GM21515 (cell line): ENCODE results near the gene SUPT3H.

Source experiments
- ATAC-seq: cut with Tn5 transposase; IDR thresholded peaks from one replicate; pipeline ENCODE4 v1.9.1; 2021; ENCODE audit not compliant: unreplicated experiment

Gene SUPT3H

DNA sequence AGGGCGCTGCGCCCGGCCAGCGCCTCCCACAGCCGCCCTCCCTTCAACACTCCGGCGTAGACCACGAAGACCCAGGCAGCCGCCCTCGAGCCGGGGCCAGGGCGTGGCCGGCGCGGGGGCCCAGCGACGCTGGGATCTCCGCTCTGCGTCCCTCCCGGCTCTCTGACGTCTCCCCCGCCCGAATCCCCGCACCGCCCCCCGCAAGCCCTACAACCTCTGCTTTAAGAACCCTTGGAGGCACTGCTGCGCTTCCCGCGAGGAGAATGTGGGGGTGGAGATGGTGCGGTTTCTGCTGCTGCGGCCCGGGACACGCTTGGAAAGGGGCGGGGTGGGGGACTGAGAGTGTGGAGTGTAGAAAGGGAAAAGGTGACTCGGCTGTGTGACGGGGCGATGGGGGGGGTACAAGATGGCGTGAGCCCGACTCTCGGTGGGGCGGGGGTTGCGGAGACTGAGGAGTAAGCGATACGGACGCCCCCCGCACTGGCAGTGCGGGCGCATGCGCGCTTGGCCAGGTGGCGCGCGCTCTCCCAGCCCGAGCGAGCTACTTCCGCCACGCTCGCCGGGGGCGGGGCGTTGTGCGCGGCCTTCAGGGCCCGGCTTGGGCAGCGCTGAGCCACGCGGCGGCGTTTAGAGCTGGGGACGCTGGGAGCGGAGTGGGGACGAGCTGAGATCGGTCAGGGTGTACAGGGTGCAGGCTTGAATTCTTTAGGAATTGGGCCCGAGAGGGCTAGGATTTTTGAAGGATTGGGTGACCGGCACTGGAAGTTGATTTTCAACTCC, at the start of gene SUPT3H:
TSS of gene SUPT3H (minus strand) at position 381 of the 780 bp plus-strand sequence.
- peak; percentile 88 for ATAC-seq

DNA sequence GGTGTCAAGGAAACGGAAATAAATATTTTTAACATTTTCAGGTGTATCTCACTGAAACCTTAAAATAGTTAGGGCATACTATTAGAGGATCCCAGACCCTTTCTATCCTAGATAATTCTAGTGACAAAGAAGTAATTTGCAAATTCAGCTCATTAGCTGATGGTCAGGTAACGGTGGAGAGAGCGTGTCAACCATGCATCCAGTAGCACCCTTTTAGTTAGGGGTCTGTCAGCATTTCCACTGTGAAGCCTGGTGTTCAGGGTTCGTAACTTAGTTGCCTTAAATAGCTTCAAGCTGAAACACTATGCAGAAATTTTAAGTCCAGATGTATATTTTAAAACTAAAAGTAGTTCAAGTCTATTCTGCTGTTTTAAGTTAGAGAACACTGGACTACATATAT, 48.5 kb upstream of the SUPT3H start:
- ATAC-seq = no peak

DNA sequence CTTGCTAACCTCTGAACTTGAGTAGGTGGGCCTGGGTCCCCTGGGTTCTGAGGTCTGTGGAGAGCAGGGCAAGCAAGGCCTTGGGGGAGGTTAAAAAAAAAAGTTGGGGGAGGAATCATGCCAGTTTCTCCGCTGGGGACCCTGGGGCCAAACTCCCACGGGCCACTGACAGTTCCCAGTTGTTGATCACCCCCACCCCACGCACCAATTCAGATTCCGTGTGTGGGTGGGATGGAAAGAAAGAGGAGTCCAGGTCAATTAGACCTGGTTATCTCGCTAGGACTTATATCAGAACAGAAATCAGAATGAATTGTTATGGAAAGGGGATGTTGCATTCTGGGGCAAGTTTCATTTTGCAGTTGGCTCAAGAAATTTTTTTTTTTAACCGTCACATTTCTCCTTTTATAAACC, 46.7 kb upstream of the SUPT3H start:
- ATAC-seq = no peak

DNA sequence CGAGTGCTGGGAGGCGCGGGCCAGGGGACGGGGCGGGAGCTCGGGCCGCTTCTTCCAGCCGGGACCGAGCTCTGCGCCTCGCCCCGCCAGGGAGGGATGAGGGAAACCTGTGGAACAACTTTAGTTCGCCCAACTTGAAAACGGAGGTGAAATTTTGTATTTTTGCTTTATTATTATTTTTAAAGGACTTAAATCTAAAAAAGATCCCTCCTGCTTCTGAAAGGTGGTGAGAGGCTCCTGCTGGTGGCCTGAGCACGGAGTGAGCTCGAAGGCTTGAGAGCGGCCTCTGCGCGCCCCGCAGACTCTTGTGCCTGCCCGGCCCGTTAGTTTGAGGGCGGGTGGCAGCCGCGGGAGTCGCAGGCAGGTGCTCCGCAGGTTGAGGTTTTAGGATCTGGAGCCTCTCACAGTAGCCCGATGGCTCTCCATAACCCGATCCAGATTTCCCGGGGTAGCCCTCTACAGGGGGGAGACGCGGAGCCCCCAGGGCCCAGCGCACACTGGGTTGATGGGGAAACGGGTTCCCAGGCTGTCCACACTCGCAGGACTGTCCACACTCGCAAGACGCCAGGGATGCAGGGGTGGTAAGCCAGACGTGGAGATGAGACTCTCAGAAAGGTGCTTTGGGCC, 46.2 kb upstream of the SUPT3H start:
- ATAC-seq = no peak

DNA sequence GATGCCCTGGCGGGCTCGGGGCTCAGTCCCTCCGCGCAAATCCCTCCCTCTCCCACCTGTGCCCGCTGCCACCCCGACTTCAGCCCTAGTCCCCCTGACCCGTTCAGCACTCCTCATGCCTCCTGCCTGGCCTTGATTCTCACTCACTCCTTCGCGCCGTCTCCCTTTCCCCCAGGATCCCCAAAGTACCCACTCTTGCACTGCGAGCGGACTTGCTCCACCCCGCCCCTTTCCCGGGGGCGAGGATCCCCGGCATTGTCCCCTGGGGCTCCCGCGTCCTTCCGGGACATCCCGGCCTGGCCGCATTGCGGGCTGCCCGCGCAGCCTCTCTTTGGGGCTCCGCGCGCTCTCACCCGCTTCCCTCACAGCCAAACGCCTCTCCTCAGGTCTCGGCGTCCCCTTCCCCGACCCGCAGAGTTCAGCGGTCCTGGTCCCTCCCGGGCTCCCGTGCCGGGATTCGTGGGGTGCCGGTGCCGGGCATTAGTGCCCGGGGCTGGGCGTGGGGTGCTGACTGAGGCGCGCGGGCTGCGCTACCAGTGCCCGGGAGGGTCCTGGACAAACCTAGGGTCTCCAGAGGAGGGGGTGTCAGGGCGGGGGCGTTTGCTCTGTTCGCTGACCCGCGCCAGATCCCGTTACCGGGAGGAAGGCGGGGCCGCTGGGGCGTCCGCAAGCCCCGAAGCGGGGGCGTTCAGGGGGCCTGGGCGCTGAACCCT, 45.5 kb upstream of the SUPT3H start:
- no peak for ATAC-seq

DNA sequence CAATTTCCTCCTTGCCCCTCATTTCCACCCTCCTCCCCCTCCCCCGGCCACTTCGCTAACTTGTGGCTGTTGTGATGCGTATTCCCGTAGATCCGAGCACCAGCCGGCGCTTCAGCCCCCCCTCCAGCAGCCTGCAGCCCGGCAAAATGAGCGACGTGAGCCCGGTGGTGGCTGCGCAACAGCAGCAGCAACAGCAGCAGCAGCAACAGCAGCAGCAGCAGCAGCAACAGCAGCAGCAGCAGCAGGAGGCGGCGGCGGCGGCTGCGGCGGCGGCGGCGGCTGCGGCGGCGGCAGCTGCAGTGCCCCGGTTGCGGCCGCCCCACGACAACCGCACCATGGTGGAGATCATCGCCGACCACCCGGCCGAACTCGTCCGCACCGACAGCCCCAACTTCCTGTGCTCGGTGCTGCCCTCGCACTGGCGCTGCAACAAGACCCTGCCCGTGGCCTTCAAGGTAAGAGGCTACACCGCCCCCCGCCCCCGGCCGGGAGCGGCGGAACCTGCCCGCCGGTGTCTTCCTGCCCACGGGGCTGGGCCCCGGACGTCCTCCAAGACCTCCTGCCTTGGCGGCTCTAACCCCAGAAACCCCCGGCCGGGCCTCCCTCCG, 44.9 kb upstream of the SUPT3H start:
- no peak for ATAC-seq

DNA sequence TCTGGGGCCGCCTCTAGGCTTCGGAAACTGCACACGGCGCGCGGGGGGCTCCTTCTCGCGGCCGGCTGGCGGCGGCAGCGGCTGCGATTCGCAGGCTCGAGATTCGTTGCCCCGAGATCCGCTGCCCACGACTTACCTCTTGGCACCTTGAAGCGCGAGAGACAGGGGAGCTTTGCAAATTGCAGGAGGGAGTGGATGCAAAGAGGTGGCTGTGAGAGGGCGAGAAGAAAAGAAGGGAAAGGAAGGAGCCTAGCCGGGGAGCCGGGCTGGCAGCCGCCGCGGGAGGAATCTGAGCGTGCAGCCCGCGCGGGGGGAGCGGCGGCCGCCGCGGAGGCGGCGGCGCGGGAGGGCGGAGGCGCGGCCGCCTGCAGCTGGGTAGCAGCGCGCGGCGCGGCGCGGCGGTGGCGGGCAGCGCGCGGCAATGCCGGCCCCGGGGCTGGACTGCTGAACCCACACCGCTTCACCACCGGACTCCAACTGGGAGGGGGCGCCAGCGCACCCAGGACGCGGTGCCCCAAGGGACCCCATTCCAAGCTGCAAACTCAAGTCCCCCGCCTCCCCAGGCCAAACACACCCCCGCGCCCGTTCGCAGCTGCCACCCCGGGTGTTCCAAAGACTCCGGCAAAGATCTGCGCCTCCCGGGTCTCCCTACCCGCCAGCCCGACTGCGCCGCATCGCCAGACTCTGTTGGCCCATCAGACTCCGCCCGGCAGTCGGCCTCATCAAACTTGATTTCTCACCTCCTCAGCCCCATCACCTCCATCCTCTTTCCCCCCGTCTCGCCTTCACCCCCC, 44.2 kb upstream of the SUPT3H start:
- ATAC-seq = no peak

DNA sequence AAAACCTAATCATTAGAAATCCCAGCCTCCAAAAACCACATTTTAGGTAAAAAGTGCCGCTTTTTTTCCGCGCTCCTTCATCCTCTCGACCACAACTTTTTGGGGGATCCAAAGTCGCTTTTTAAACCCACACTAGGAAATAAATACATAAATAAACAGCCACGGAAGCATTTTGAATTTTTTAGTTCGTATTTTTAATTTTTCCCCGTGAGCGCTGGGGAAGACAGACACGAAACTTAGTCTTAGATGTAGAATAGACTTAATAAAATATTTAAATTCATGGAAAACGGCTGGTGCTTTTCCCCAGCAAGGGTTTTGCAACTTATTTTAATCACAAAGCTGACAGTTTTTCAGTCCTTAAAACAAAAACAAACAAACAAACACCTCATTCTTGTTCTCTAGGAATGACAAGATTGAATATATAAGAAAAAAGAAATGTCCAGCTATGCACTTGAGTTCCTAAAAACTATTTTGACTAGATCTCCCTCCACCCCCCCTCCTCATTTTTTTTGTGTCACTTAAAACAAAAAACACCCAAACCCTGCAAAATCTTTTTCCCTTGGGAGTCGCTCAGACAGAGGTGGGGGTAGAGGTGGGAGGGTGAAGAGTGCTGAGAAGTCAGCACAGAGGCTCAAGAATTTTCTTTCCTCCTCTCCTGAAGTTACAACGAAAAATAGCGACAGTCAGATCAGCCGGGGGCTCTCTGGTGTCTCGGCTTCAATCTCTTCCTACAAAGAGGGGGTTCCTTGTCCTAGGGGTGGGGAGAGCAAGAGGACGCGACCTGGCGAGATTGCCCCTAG, 43.4 kb upstream of the SUPT3H start:
- ATAC-seq = no peak

DNA sequence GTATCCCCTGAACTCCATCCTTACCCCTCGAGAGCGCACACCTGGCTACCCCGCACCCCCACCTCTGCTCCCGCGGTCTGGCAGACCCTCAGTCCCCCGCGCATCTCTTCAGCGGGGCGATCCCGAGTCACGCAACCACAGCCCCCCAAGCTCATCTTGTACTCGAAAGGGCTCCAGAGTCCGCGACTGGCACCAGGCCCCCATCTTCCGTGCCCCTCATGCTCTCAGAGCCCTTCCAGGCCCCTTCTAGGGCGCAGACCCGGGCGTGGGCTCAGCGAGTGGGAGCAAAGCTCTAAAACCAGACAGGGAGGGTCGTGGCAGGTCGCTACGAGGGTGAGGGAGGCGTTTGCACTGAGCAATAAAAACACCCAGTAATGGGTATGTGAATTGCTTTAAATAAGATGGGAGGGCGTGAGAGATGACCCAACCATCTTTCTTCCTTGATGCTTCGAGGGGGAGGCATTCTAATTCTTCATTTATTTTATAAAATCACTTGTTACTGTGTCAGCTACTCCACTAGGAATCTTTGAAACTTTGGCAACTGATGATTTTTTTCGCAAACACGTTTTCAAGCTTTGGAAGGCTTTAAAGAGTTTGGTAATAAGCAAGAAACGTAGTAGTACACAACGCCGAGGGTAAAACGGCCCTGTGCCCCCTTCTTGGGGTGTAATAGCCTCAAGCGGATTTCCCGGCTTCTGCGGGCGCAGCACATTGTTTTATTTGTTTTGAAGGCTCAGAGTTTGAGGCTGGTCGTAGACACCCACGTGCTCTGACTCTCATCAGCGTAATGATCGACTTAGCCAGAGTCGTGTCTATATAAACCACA, 42.6 kb upstream of the SUPT3H start:
- ATAC-seq = no peak

DNA sequence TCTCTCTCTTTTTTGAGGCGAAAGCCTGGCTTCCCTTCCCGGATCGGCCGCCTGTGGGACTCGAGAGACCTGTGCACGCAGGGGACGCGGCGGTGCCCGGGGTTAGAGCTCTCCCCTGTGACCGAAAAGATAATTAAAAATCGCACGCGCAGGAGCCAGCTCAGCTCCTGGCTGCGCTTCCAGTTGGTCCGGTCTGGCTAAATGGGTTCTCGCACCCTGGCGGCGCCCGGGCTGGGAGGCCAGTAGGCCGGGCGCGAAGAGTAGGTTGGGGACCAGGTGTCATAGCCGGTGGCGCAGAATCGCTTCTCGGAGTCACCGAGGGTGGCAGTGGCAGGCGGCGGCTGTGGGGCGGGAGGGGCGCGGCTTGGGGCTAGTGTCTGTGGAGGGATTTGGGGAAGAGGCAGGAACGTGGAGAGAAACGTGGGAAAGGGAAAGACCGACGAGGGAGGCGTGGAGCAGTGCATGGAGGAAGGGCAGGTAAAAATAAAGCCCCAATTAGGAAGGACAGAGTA, 41.9 kb upstream of the SUPT3H start:
- no peak for ATAC-seq

DNA sequence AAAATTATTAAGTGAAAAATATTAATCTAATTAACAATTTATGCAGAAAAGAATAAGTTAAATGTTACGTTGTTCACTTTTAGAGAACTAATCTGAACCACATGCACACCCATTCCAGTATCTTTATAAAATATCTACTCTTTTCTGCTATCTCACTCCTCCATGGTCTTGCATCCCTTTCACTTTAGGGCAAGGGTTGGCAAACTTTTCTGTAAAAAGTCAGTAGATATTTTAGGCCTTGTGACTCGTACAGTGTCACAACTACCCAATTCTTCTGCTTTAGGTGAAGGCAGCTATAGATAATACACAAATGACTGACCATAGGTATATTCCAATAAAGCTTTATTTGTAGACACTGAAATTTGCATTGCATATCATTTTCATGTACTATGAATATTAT, 39.7 kb upstream of the SUPT3H start:
- ATAC-seq = no peak

DNA sequence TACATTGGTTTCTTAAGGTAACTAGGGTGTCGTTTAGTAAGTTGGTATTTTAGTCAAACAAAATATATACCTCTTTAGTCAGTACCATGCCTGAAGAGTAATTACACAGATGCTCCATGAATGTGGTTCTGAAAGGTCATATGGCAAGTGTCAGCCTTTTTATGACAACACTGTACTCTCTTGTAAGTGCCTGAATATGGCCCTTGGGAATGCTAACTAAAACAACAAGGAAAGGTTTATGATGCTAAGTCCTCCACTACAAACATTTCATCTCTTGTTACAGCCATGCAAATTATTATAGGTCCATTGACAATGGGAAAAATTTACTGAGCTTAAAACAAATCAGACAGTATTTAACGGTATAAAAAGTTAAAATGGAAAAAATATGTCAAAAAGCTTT, 39.0 kb upstream of the SUPT3H start:
- ATAC-seq = no peak

DNA sequence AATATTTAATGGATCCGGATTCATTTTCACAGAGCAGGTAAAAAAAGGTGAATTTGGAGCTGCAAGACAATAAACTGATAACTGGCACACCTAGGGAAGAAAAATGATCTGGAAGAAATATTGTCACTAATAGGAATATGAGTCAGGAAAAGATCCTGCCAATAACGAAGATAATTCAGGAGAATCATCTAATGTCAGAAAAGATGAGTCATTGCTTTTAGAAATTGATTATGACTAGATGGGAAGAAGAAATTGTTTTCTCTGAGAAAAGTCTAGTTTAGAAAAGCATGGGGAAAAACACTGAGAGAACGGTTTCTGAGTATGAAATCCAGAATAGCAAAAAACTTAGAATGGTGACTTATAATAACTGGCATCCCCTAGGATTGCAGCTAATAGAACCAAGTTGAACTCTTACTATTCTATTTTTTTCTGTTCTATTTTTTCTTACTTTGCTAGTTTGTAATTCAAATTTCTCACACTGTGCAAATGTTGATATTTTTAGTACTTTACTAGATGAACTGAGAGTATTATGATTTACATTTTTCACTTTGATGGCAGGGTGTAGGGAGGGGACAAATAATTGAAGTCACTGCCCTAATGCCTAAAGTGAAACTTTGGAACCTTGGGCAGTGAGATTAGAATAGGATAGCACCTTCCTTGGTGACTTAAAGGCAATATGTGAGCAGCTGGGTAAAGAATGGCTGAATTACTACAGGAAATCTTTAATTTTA, 38.2 kb upstream of the SUPT3H start:
- no peak for ATAC-seq

DNA sequence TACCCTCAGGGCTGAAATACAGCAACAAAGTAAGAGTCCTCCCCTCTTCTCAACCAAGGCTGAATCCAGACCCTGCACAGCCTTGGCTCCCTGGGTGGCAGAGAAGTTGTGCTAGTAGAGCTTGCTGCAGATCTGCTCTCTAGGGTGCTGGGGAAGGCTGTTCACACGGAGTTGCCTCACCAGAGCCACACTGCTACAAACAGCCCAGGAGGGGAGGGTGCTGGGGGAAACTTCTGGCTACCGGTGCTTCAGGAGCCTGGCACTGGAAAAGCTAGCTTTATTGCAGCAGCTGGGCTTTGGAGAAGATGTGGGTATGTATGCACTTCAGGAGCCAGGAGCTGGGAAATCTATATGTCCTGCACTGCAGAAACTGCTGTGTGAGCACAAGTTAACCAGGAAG, 37.6 kb upstream of the SUPT3H start:
- ATAC-seq = no peak

DNA sequence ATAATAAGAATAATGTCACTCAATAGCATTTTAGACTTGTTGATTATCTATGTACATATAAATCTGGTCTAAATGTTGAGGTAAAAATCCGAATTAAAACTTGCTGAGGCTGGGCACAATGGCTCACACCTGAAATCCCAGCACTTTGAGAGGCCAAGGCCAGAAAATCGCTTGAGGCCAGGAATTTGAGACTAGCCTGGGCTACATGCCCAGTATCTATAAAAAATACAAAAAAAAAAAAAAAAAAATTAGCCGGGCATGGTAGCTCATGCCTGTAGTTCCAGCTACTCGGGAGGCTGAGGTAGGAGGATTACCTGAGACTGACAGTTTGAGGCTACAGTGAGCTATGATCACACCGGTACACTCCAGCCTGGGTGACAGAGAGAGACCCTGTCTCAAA, 34.2 kb upstream of the SUPT3H start:
- ATAC-seq = no peak

DNA sequence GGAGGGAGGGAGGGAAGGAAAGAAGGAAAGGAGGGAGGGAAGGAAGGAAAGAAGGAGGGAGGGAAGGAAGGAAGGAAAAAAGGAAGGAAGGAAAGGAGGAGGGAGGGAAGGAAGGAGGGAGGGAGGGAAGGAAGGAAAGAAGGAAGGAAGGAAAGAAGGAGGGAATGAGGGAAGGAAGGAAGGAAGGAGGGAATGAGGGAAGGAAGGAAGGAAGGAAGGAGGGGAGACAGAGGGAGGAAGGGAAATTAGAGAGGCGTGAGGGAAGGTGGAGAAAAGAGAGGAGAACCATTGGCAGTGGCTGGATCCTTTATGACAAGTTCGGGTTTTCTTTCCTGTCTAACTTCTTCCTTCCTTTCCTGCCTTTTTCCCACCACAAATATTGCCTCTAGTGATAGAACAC, 22.3 kb upstream of the SUPT3H start:
- ATAC-seq = no peak

DNA sequence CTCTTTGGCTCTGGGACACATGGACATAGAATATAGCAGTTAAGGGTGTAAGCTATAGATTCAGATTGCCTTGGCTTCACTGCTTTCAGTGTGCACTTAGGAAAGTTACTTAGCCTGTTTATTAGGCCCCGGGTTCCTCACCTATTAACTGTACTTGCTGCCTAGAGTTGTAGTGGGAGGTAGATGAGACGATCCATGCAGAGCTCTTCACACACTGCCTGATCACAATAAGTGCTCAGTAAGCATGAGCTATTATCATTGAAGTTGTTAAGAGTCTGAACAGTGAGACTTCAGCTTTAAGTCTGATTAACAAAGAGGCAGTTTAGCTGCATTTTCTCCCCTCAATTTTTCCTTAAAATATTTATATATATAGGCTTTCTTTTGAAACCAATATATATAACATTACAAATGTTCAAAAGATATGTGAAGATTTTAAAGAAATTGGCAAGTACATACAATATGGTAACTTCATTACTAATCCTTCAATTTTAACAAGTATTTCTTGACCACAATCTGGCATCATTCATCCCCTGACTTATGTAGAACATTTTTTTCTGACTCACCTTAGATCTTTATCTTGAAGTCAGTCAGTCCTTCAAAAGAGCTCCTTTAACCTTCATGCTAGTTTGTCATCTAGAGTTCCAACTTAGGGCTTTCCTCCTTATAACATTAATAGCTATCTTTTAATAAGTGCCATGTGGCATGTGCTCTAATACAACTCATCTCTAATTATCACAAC, 20.5 kb upstream of the SUPT3H start:
- no peak for ATAC-seq
